NCI-H1092 (cell line): ENCODE measurements around the gene KLF13.

Source experiments
- DNase-seq: peaks from one replicate; lab custom pipeline; 2025; lab: John Stamatoyannopoulos, UW

The KLF13 gene

DNA sequence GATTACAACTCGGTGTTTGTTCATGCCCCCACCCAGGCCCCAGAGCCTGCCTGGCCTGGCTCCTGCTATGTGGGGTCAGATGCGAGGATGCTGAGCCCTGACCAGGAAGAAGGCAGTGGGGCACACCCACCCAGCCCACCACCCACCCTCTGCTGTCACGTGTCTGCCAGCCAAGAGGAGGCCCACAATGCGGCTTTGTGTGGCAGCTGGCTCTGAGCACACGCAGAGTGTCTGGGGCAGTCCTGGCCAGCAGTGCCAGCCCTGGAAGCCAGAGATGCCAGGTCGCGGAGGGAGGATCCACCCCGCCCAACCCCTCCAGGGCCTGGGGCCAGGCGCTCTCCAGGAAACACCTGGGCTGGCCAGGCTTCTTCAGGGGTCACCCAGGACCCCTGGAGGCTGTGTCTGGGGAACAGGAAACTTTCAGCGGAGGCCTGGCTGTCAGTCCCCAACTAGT, 26.4 kb upstream of the KLF13 start:
- peak; percentile 44 for DNase-seq

DNA sequence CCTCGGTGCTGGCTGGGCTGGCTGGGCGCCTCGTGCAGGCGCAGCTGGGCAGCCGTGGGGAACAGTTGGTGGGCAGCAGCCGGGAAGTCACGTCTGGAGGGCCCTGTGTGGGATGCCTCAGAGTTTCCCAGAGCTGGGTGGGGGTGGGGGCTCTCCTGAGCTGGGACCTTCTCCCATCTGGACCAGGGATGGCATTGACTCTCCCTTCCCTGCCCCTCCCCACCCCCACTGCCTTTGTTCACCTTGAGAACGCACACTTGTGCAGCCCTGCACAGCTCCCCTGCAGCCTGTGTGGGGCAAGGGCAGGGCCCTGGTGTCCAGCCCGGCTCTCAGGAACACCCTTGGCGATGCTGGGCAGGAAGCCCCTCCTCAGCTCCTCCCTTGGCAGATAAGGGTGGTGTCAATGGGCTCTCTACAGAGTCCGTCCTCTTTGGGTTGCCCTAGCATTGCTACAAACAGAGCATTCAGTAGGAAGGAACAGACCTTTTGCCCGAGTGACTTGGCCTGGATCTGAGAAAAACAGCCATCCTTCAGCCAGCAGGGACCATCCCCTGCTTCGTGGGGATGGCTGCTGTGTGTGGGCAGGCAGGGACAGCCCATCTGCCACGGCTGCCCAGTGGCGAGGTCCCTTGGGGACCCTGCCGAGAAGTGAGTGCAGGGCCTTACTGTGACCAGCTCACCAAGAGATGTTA, 25.5 kb upstream of the KLF13 start:
- no peak for DNase-seq

- no peak for DNase-seq
Observed at GRCh38 chr15:31301673-31301990, 25.0 kb upstream of the KLF13 start.

DNA sequence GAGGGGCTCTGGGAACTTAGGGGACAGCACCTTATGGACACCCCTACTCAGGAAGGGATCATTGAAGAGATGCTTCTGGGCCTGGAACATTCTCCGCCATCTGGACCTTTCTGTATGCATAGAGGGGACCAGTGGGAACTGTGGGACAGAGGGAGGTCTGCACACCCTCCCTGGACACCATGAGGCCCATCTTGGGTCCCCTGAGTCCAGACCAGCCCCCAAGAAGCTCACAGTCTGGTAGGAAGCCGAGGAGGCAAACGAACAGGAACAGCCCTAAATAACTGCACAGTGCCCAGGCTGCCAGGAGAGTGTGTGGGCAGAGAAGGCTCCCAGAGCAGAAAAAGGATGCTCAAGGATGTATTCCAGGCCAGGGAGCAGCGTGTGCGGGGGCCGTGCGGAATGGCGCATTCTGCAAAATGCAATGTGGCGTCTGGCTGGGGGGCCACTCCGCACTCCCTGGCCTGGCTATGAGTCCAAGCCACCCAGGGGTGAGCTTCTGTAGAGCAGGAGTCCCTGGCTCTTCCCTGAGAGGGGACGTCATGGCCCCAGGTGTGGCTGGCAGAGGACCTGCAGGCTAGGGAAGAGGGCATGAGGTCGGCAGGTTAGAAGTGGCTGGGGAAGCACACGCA, 24.5 kb upstream of the KLF13 start:
- DNase-seq, result no peak

GRCh38 chr15:31302778-31303725, 23.6 kb upstream of the KLF13 start:
- no peak for DNase-seq

DNA sequence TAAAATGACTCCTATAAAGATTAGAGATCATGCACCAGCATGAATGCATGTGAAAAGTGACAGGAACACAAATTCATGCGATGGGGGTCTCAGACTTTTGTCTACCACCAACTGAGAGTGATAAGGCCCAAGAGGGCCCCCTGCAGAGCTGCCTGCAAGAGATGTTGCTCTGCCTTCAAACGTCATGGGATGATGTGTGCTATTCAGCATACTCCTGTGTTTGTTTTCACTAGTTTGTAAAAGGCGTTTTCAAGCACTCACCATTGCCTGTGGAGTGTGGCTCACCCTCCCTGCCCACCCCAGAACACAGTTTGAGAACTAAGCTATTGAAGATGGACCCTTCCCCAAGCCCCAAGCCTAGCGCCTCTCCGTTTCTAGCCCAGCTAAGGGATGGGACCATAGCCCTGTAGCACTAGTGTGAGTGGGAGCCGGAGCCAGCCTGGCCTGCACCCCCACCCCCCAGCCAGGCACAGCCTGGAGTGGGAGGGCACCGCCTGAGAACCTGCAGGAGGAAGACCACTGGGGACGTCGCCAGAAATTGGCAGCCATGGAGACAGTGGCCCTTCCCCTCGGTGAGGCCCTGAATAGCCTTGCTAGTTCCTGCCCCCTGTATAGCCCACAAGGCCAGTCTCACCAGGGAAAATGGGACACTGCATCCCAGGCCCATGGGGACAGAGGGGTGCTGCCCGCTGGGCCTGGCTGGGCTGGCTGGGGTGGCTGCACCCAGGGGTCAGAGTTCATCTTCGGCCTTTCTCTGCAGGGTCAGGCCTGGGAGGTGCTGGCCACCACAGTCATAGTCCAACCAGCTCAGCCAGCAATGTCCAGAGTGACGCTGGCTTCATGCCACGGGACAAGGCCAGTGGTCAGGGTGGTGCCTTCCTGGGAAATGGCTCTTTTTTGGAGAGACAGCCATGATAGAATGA, 22.6 kb upstream of the KLF13 start:
- DNase-seq, result no peak

DNA sequence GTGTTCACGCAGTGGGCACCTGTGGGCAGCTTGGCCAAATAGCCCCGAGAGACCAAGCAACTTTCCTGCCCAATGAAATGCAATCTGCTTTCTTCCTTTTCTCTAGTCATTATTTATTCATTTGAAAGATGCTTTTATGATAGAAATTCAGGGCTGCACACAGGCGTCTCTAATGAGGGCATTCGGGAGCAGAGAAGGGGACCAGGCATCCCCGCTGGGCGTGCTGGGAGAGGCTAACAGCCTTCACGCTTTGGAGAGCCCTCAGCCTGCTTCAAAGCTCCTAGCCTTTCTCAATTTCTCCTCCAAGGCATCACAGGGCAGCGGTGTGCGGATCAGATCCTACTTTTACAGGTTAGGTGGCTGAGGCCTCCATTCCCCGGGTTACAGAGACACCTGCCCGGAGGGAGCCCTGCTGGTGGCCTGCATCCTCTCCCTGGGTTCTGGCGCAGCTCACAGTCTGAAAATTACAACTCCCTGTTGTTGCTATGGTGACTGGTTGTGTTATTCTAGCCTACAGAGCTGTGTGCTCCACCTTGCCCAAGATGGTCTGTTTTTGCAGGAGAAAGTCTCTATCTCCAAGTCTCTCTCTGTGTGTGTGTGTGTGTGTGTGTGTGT, 21.8 kb upstream of the KLF13 start:
- DNase-seq, result peak; percentile 14

DNA sequence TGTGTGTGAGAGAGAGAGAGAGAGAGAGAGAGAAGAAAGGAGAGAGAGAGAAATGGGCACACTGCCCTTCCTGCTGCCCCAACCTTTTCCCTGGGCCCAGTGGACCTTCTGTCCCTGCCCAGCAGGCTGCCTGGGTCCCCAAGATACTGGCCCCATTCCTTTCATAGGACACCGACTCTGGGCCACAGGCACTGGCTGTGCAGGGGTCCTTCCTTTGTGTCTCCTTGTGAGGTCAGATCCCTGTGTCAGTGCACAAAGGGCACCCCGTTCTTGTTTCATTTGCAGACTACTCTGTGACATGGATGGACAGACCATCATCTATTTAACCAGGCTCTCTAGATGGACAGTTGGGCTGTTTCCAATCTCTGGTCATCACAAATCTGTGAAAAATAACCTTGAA, 21.3 kb upstream of the KLF13 start:
- DNase-seq, result no peak

- DNase-seq, result no peak
Observed at GRCh38 chr15:31305796-31306425, 20.7 kb upstream of the KLF13 start.

- peak; percentile 65 for DNase-seq
Observed at GRCh38 chr15:31306426-31307269, 20.0 kb upstream of the KLF13 start.

DNA sequence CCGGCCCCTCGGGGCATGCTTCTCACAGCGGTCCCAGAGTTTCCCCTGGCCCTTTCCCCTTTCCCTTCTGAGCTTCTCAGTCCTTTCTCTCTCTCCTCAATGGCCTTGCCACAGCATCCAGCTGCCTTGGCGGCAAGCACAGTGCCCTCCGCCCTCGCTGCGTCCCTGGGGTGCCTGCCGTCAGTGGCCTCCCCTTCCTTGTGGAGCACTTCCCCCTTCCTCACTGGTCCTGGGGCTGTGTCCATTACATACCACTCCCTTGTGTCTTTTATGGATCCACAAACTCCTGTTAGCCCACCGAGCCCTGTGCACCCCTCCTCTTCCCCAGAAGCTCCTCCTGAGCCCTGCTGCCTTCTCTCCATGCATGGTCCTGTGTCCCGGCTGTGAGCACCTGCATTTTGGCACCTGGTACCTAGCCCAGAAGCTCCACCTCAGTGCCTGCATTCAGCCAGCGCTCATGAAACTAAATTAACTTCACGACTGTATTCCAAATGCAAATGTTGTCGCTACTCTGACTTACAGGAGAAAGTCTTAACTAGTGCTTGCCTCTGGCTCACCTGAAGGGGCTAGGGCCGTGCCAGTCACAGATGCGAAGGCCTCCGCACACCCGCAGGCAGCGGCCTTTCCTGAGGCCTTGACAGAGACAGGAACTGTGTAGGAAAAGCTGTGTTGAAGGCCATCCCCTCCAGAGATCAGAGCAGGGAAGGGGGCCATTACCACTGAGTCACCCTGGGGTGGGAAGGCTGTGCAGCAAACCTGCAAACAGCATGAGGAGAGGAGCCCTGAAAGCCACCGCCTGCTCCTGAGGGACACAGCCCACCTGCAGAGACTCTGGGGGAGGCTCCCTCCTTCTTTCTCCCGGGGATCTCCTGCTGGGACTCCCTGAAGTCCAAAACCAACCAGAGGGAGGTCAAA, 19.1 kb upstream of the KLF13 start:
- no peak for DNase-seq

DNA sequence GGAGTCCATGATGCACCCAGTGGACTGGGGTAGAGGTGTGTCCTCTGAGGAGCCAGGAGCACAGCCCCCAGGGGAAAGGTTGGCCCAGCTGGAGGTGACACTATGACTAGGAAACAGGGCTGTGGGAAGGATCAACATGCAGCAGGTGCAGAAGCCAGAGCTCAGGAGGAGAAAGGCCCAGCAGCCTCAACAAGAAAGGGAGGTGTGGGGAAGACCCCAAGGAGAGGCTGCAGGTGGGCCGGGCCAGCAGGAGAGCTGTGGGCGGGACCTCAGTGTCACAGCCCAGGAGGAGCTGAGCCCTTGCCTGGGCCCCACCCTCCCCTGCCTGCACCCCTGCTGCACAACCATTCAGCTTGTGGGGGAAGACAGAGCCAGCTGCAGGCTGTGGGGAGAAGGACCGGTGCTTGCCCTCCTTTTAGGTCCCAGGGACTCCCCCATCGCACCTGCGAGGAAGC, 18.4 kb upstream of the KLF13 start:
- DNase-seq, result no peak

- no peak for DNase-seq
Observed at GRCh38 chr15:31309893-31310606, 16.6 kb upstream of the KLF13 start.

DNA sequence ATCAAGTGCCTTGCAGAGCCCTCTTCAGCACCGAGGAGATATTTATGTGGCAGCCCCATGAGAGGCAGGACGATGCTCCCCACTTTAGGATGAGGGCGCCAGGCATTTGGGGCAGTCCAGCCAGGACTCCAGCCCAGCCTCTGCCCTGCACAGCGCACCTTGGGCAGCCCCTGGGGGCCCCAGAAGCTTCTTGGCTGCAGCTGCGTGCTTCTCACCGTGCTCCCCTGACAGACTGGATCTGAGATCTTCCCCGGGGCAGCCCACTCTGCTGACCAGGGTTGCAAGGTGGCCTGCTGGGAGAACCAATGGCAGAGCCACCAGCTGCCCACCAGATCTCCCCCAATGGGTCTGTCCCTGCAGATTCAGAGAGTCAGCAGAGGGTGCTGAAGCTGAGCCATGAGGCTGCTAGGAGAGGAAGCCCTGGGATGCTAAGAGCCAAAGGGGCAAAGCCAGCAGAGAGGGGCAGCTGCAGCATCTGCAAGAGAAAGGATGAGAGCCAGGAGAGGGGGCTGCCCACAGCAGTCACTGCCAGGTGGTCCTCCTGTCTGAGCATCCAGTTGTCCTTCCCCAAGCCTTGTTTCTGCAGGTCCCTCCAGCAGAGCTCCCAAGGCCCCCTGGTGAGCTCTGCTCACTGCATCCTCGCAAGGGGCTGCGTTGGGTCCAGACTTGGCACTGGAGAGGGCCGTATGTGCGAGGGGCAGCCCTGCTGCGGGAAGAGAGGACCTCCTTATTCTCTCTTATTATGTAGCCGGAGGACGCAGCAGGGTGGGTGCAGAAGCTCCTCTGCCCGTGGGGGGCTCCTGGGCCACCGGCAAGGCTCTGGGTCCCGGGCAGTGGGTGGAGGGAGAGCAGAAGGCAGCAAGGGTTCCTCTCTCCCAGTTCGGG, 14.7 kb upstream of the KLF13 start:
- no peak for DNase-seq

- DNase-seq, result no peak
Observed at GRCh38 chr15:31313223-31313622, 13.4 kb upstream of the KLF13 start.

DNA sequence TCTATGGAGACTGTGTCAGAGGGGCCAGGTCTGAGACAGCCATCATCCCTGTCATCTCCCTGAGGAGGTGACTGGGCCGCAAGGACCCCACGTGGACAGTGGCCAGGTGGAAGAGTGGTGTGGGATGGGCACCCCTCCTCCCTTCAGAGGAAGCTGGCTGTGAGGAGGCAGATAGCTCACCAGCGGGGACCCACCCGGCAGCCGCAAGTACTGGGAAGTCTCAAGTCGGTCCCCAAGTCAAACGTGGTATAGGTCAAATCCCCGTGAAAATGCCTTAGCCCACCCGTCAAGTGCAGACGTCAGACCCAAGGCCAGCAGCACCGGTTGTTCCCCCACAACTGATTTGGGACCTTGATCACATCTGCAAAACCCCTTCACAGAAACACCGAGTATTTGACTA, 12.3 kb upstream of the KLF13 start:
- DNase-seq, result no peak
